H9 (cell line): ENCODE data around the gene PDIA6. TPM values are rescaled to one million over a fixed set of nuclear protein-coding genes. Genes with fewer than 3 reads are reported as not detected.

Source experiments
- DNase-seq: peaks from one replicate; pipeline ENCODE4 v3.0.0-alpha.2; 2017
- H2AFZ ChIP-seq: one replicate; pipeline ENCODE4 v1.6.1; 2013; ENCODE audit warnings: mild to moderate bottlenecking, low read length, control low read depth, moderate library complexity
- H2AK5ac ChIP-seq: 2 replicates; pipeline ENCODE4 v1.6.1; 2013; ENCODE audit warnings: low read length, control low read depth, mixed read lengths; ENCODE audit not compliant: insufficient read length
- H2BK120ac ChIP-seq: one replicate; pipeline ENCODE4 v1.6.1; 2013; ENCODE audit warnings: low read depth, mild to moderate bottlenecking, low read length, control low read depth, inconsistent platforms; ENCODE audit not compliant: poor library complexity, severe bottlenecking
- H2BK12ac ChIP-seq: 2 replicates; pipeline ENCODE4 v1.6.1; 2013; ENCODE audit warnings: low read length, control low read depth, mixed read lengths, low read depth; ENCODE audit not compliant: insufficient read length
- H2BK15ac ChIP-seq: 2 replicates; pipeline ENCODE4 v1.6.1; 2013; ENCODE audit warnings: low read depth, low read length, control low read depth
- H2BK20ac ChIP-seq: one replicate; pipeline ENCODE4 v1.6.1; 2013; ENCODE audit warnings: low read depth, mild to moderate bottlenecking, low read length, control low read depth, inconsistent platforms; ENCODE audit not compliant: poor library complexity, severe bottlenecking
- H2BK5ac ChIP-seq: 2 replicates; pipeline ENCODE4 v1.6.1; 2013; ENCODE audit warnings: low read length, control low read depth, mixed read lengths; ENCODE audit not compliant: insufficient read length
- H3K14ac ChIP-seq: 2 replicates; pipeline ENCODE4 v1.6.1; 2013; ENCODE audit warnings: low read length, control low read depth; ENCODE audit not compliant: insufficient read depth
- H3K18ac ChIP-seq: 2 replicates; pipeline ENCODE4 v1.6.1; 2013; ENCODE audit warnings: low read depth, mild to moderate bottlenecking, mixed read lengths, low read length, control low read depth; ENCODE audit not compliant: insufficient read length
- H3K23ac ChIP-seq: 2 replicates; pipeline ENCODE4 v1.6.1; 2013; ENCODE audit warnings: low read length, control low read depth, mixed read lengths, low read depth; ENCODE audit not compliant: insufficient read length
- H3K23me2 ChIP-seq: 2 replicates; pipeline ENCODE4 v1.6.1; 2013; ENCODE audit warnings: low read depth, mild to moderate bottlenecking, mixed read lengths, low read length, control low read depth; ENCODE audit not compliant: insufficient read length, poor library complexity, severe bottlenecking
- H3K27ac ChIP-seq: 2 replicates; pipeline ENCODE4 v1.5.1; 2013; ENCODE audit warnings: low read length, control low read depth, mixed read lengths, low read depth; ENCODE audit not compliant: insufficient read length
- H3K27me3 ChIP-seq: 2 replicates; pipeline ENCODE4 v1.6.1; 2013; ENCODE audit warnings: low read length, control low read depth, inconsistent platforms; ENCODE audit not compliant: insufficient read depth
- H3K4ac ChIP-seq: 2 replicates; pipeline ENCODE4 v1.6.1; 2013; ENCODE audit warnings: low read depth, mild to moderate bottlenecking, control low read depth, inconsistent platforms, low read length, moderate library complexity
- H3K4me1 ChIP-seq: 2 replicates; pipeline ENCODE4 v1.6.1; 2013; ENCODE audit warnings: low read length, control low read depth, inconsistent platforms; ENCODE audit not compliant: insufficient read depth
- H3K4me2 ChIP-seq: 2 replicates; pipeline ENCODE4 v1.6.1; 2013; ENCODE audit warnings: low read length, control low read depth, mixed read lengths; ENCODE audit not compliant: insufficient read length, insufficient read depth
- H3K56ac ChIP-seq: 2 replicates; pipeline ENCODE4 v1.6.1; 2013; ENCODE audit warnings: low read depth, mild to moderate bottlenecking, mixed read lengths, low read length, control low read depth; ENCODE audit not compliant: insufficient read length
- H3K79me1 ChIP-seq: 2 replicates; pipeline ENCODE4 v1.6.1; 2013; ENCODE audit warnings: low read depth, mild to moderate bottlenecking, moderate library complexity, low read length, control low read depth, inconsistent platforms; ENCODE audit not compliant: insufficient read depth, poor library complexity, severe bottlenecking
- H3K79me2 ChIP-seq: 2 replicates; pipeline ENCODE4 v1.6.1; 2013; ENCODE audit warnings: low read length, control low read depth, inconsistent platforms; ENCODE audit not compliant: insufficient read depth
- H3K9ac ChIP-seq: 2 replicates; pipeline ENCODE4 v1.6.1; 2013; ENCODE audit warnings: low read length, control low read depth, mixed read lengths; ENCODE audit not compliant: insufficient read length; ENCODE audit errors: extremely low read depth
- H3K9me3 ChIP-seq: one replicate; pipeline ENCODE4 v1.6.1; 2013; ENCODE audit warnings: low read depth, low read length, inconsistent platforms; ENCODE audit not compliant: control insufficient read depth
- H3T11ph ChIP-seq: one replicate; pipeline ENCODE4 v1.6.1; 2013; ENCODE audit warnings: mild to moderate bottlenecking, low read length, control low read depth, inconsistent platforms
- H4K20me1 ChIP-seq: one replicate; pipeline ENCODE4 v1.6.1; 2013; ENCODE audit not compliant: control insufficient read depth, insufficient read length, insufficient read depth
- H4K5ac ChIP-seq: 2 replicates; pipeline ENCODE4 v1.6.1; 2013; ENCODE audit warnings: low read depth, mild to moderate bottlenecking, mixed read lengths, low read length, control low read depth; ENCODE audit not compliant: insufficient read length
- H4K8ac ChIP-seq: replicated peaks from 2 replicates; pipeline ENCODE4 v1.6.1; 2013; ENCODE audit warnings: low read length, control low read depth, mixed read lengths, low read depth; ENCODE audit not compliant: insufficient read length
- H4K91ac ChIP-seq: 2 replicates; pipeline ENCODE4 v1.6.1; 2013; ENCODE audit warnings: low read depth, mild to moderate bottlenecking, moderate library complexity, mixed read lengths, low read length, control low read depth; ENCODE audit not compliant: insufficient read length
- H3K27ac Mint-ChIP-seq, 3 experiments: 2 replicates in 2 of 3; 3 replicates in 1 of 3; pipeline ENCODE4 v1.8.0; 2020 to 2021; ENCODE audit warnings: mixed read lengths in 3 of 3, mild to moderate bottlenecking in 1 of 3, moderate library complexity in 1 of 3
- H3K27me3 Mint-ChIP-seq: 2 replicates; pipeline ENCODE4 v1.8.0; 2021; ENCODE audit warnings: low read depth, mild to moderate bottlenecking, moderate library complexity, mixed read lengths
- H3K36me3 Mint-ChIP-seq, 3 experiments: 2 replicates in 2 of 3; 3 replicates in 1 of 3; pipeline ENCODE4 v1.8.0; 2020 to 2021; ENCODE audit warnings: low read depth in 3 of 3, mixed read lengths in 3 of 3; ENCODE audit not compliant: insufficient read depth in 1 of 3
- H3K4me1 Mint-ChIP-seq, 2 experiments: 2 replicates each; pipeline ENCODE4 v1.8.0; 2020; ENCODE audit warnings: mixed read lengths in 2 of 2
- H3K4me3 Mint-ChIP-seq, 2 experiments: 2 replicates in 1 of 2; 3 replicates in 1 of 2; pipeline ENCODE4 v1.8.0; 2020 to 2021; ENCODE audit warnings: mild to moderate bottlenecking in 2 of 2, mixed read lengths in 2 of 2, moderate library complexity in 1 of 2
- H3K9me3 Mint-ChIP-seq, 2 experiments: 2 replicates in 1 of 2; 3 replicates in 1 of 2; pipeline ENCODE4 v1.8.0; 2020; ENCODE audit warnings: mild to moderate bottlenecking in 2 of 2, mixed read lengths in 2 of 2, moderate library complexity in 1 of 2
- CTCF ChIP-seq: fragments of 200-600 bp; sonication (generic); conservative IDR thresholded peaks from 3 replicates; pipeline ENCODE4 v1.8.0; 2021; ENCODE audit warnings: antibody characterized with exemption, mild to moderate bottlenecking
- WGBS: extraction: QIAGEN DNeasy Blood & Tissue Kit; methylation state at CpG from one replicate; pipeline ENCODE4 v1.1.7; 2013; ENCODE audit warnings: missing lambda C conversion rate, low lambda C conversion rate, mixed read lengths; ENCODE audit not compliant: insufficient read length; ENCODE audit errors: extremely low coverage; 5-methylcytosine and 5-hydroxymethylcytosine counted together
- total RNA-seq: library from RNA; stranded (reverse); gene quantifications from 2 replicates; pipeline ENCODE4 v1.2.1, GENCODE V29; 2021

Gene PDIA6
- total RNA-seq, 1 experiment from 2014 or later: 301 TPM

GRCh38 chr2:10792001-10792634 is 20.5 kb downstream of the PDIA6 start:
- Mint-ChIP-seq H3K36me3 (peaks cover 73 to 92% (median 87%) of the 10 kb centered on the region in 3 experiments), H3K27me3 (no peaks in the 10 kb centered on the region), H3K4me1 (no peaks in the 10 kb centered on the region), H3K4me3 (no peak overlapping the region), H3K9me3 (no peaks in the 10 kb centered on the region; a peak in 1 of 5 replicates), H3K27ac (no peak overlapping the region)
- Histone ChIP-seq H3K79me1 (no peaks in the 10 kb centered on the region), H3K79me2 (no peaks in the 10 kb centered on the region), H3K23me2 (no peaks in the 10 kb centered on the region), H4K5ac (no peak overlapping the region), H2BK5ac (no peak overlapping the region), H2BK12ac (no peak overlapping the region), H4K91ac (no peak overlapping the region), H3K9ac (no peak overlapping the region), H3K4ac (no peak overlapping the region), H2AFZ (no peak overlapping the region), H2BK20ac (no peak overlapping the region), H3K18ac (no peak overlapping the region), H2AK5ac (no peak overlapping the region), H3K23ac (no peak overlapping the region), H3K14ac (no peak overlapping the region), H3K9me3 (no peaks in the 10 kb centered on the region), H3T11ph (no peak overlapping the region), H2BK120ac (no peak overlapping the region), H3K27ac (no peak overlapping the region), H3K56ac (no peak overlapping the region), H4K8ac (no peak overlapping the region), H3K4me1 (no peaks in the 10 kb centered on the region), H4K20me1 (no peaks in the 10 kb centered on the region), H2BK15ac (no peak overlapping the region), H3K27me3 (no peaks in the 10 kb centered on the region), H3K4me2 (no peak overlapping the region)
- no peak for DNase-seq
- no CpG with 5 or more reads among the region's 2 CpGs for WGBS
- TF ChIP-seq CTCF: no peak
